GM18868 (cell line): ENCODE data around the gene TAOK3.

Experiments
- ATAC-seq: cut with Tn5 transposase; IDR thresholded peaks from one replicate; pipeline ENCODE4 v1.9.1; 2021; ENCODE audit warnings: mild to moderate bottlenecking, moderate library complexity; ENCODE audit not compliant: unreplicated experiment

The TAOK3 gene

DNA sequence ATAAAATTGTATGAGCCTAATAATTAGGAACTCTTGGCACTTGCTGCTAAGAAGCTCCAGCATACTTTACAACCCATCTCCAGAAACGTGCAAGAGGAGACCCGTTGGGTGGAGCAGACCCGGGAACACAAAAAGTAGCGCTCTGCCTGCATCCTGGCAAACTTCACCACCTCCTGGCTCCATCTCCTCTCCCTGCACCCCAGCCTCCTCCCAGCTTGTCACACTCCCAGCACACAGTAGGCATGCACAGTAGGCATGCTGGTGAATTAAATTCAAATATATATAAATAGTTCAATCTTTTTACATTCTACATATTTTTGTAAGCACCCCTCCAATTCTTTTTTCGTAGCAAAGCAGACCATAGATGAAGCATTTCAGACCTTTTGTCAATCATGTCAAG lies 270.1 kb downstream of the TAOK3 start:
- no peak for ATAC-seq

DNA sequence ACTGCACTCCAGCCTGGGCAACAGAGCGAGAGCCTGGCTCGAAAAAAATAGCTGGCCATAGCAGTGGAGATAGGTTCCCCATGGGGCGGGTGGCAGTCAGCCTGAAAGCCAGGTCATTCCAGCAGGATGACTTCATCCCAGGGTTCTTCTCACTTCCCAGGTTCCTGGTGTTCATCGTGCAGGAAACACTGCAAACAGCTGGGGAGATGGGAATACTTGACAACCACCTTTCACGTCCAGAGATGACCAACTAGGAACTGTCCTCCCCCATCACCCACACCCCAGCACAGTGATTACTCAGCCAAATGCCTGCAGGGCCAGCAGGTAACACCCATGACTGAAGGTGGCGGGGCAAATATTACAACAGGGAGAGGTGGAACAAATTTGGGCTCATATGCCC lies 270.6 kb downstream of the TAOK3 start:
- no peak for ATAC-seq

DNA sequence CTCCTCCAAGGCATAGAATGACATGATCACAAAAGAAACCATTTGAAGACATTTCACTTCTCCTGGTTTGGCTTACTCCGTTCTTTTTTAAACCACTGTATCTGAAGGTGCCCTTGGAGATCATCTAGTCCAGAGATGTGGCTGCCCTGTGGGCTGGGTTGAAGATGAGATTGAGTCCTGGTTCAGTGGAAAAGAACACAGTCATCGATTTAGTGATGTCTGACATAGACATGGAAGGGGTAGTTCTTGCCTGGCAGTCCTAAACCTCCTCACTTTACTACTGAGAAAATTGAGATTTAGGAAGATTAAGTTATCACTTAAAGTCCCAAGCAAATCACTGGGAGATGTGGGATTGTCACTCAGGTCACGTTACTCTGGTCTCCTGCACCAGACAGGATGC lies 271.7 kb downstream of the TAOK3 start:
- ATAC-seq: no peak
